Esophagus muscularis mucosa (tissue), 3 donors: ENCODE data around the gene ZFYVE27.

Experiments used
- EP300 ChIP-seq: sonication (generic); formaldehyde crosslinking; IDR thresholded peaks from one replicate; pipeline ENCODE4 v1.6.1; 2017; ENCODE audit warnings: antibody characterized with exemption
- TF ChIP-seq, protein P1 (sequence below), 3 experiments: fragments of 200-600 bp in 2 of 3; fragments of 450-650 bp in 1 of 3; sonication (generic) in 2 of 3; IDR thresholded peaks; one replicate each; pipeline ENCODE4 v1.5.1; 2017 to 2019; ENCODE audit warnings: antibody characterized with exemption in 3 of 3, mild to moderate bottlenecking in 2 of 3, moderate library complexity in 1 of 3

DNA sequence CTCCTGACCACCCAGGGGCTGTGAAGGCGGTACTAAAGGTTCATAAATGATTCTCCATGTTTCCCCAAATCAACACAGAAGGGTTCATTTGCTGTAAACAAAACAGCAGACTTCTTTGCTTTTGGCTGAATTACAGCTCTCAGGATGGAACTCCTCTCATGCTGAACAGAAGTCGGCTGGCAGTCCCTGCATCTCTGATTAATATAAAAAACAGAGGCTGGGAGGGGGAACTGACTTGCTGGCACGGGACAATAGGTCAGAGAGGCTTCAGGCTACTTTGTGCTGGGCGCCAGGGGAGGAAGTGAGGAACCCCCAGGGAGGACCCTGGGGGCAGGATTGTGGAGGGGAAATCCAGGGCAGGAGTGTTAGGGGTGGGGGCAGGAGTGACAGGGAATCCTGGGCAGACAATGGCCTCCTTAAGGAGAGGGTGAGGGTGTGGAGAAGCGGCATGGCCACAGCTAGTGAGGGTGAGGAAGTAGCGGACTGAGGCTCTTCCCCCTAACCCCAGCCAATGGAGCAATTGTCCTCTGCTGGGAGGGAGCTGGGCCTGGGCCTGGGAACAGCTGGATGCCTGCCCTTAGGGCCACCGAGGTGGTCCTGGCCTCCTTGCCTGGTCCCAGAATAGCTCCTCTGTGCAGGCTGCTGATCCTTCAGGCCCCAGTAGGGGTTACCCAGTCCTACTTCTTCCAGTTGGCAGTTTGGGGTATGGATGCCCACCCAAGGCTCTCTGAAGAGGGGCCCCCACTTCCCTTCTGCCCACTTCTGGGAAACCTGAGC, 44.1 kb downstream of the ZFYVE27 start:
- TF ChIP-seq, protein P1, sequence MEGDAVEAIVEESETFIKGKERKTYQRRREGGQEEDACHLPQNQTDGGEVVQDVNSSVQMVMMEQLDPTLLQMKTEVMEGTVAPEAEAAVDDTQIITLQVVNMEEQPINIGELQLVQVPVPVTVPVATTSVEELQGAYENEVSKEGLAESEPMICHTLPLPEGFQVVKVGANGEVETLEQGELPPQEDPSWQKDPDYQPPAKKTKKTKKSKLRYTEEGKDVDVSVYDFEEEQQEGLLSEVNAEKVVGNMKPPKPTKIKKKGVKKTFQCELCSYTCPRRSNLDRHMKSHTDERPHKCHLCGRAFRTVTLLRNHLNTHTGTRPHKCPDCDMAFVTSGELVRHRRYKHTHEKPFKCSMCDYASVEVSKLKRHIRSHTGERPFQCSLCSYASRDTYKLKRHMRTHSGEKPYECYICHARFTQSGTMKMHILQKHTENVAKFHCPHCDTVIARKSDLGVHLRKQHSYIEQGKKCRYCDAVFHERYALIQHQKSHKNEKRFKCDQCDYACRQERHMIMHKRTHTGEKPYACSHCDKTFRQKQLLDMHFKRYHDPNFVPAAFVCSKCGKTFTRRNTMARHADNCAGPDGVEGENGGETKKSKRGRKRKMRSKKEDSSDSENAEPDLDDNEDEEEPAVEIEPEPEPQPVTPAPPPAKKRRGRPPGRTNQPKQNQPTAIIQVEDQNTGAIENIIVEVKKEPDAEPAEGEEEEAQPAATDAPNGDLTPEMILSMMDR (IDR thresholded peaks at IDR 0.05): no peak
- no peak for TF ChIP-seq EP300
